ENCODE measurements around the gene DDIT3. TPM values are rescaled to one million over a fixed set of nuclear protein-coding genes. Genes with fewer than 3 reads are reported as not detected.

Gene DDIT3
- polyA plus RNA-seq, 3 donors = 33.8 to 35.7 (median 35.3) TPM

- no peak for DNase-seq (ENCODE audit: low read depth in 3 of 3, low spot score in 2 of 3)
Measured at GRCh38 chr12:57488402-57489156, 31.7 kb downstream of the DDIT3 start.

- peak; percentile 89 to 92 (median 91) for DNase-seq (ENCODE audit: low read depth in 3 of 3, low spot score in 2 of 3)
Measured at GRCh38 chr12:57487597-57488401, 32.5 kb downstream of the DDIT3 start, which contains the start of gene MARS1. MARS1 (plus strand) TSS chr12:57488068; CDS start chr12:57488091, 23 bp downstream.

- DNase-seq (ENCODE audit: low read depth in 3 of 3, low spot score in 2 of 3) = no peak
Measured at GRCh38 chr12:57487055-57487596, 33.2 kb downstream of the DDIT3 start.

- DNase-seq (ENCODE audit: low read depth in 3 of 3, low spot score in 2 of 3) = no peak
Measured at GRCh38 chr12:57485695-57486094, 34.6 kb downstream of the DDIT3 start.

GRCh38 chr12:57483466-57483865 is 36.8 kb downstream of the DDIT3 start:
- DNase-seq (ENCODE audit: low read depth in 3 of 3, low spot score in 2 of 3) = no peak

GRCh38 chr12:57481671-57482070 is 38.6 kb downstream of the DDIT3 start:
- DNase-seq (ENCODE audit: low read depth in 3 of 3, low spot score in 2 of 3) = no peak

- DNase-seq (ENCODE audit: low read depth in 3 of 3, low spot score in 2 of 3) = no peak
Measured at GRCh38 chr12:57479376-57480115, 40.8 kb downstream of the DDIT3 start, which contains the start of gene ARHGAP9. ARHGAP9 (minus strand) TSS chr12:57479866; CDS start chr12:57479406, 460 bp downstream.

- no peak for DNase-seq (ENCODE audit: low read depth in 3 of 3, low spot score in 2 of 3)
Measured at GRCh38 chr12:57479043-57479375, 41.3 kb downstream of the DDIT3 start.

GRCh38 chr12:57477710-57478681 is 42.3 kb downstream of the DDIT3 start:
- DNase-seq (ENCODE audit: low read depth in 3 of 3, low spot score in 2 of 3) = no peak

- no peak for DNase-seq (ENCODE audit: low read depth in 3 of 3, low spot score in 2 of 3)
Measured at GRCh38 chr12:57476993-57477709, 43.2 kb downstream of the DDIT3 start.

- no peak for DNase-seq (ENCODE audit: low read depth in 3 of 3, low spot score in 2 of 3)
Measured at GRCh38 chr12:57476162-57476992, 43.9 kb downstream of the DDIT3 start.

- DNase-seq (ENCODE audit: low read depth in 3 of 3, low spot score in 2 of 3) = no peak
Measured at GRCh38 chr12:57475271-57476161, 44.8 kb downstream of the DDIT3 start.

GRCh38 chr12:57474862-57475261 is 45.5 kb downstream of the DDIT3 start:
- DNase-seq (ENCODE audit: low read depth in 3 of 3, low spot score in 2 of 3) = no peak

GRCh38 chr12:57474430-57474829 is 45.9 kb downstream of the DDIT3 start:
- DNase-seq (ENCODE audit: low read depth in 3 of 3, low spot score in 2 of 3) = no peak

- DNase-seq (ENCODE audit: low read depth in 3 of 3, low spot score in 2 of 3) = no peak
Measured at GRCh38 chr12:57473886-57474285, 46.4 kb downstream of the DDIT3 start.

- DNase-seq (ENCODE audit: low read depth in 3 of 3, low spot score in 2 of 3) = no peak
Measured at GRCh38 chr12:57473392-57473791, 46.9 kb downstream of the DDIT3 start.

GRCh38 chr12:57472391-57472790 is 47.9 kb downstream of the DDIT3 start:
- no peak for DNase-seq (ENCODE audit: low read depth in 3 of 3, low spot score in 2 of 3)

Data from right renal cortex interstitium (tissue), 3 donors.